HEK293 (cell line): Measurements from ENCODE around the gene HOXC10.

ENCODE experiments used
- BCL11B ChIP-seq: fragments of 450-650 bp; formaldehyde crosslinking; IDR thresholded peaks from 2 replicates; pipeline ENCODE4 v1.5.1; 2016; ENCODE audit warnings: low read depth, missing biosample characterization, missing genetic modification characterization
- EGR2 ChIP-seq: fragments of 450-650 bp; formaldehyde crosslinking; IDR thresholded peaks from 2 replicates; pipeline ENCODE4 v1.5.1; 2016; ENCODE audit warnings: low read depth, missing biosample characterization, missing genetic modification characterization
- GLIS1 ChIP-seq: fragments of 450-650 bp; formaldehyde crosslinking; IDR thresholded peaks from 2 replicates; pipeline ENCODE4 v1.5.1; 2016; ENCODE audit warnings: missing biosample characterization, missing genetic modification characterization
- PRDM4 ChIP-seq: fragments of 450-650 bp; formaldehyde crosslinking; IDR thresholded peaks from 2 replicates; pipeline ENCODE4 v1.5.1; 2017; ENCODE audit warnings: missing biosample characterization, missing genetic modification characterization
- SP2 ChIP-seq: fragments of 450-650 bp; formaldehyde crosslinking; IDR thresholded peaks from 2 replicates; pipeline ENCODE4 v1.5.1; 2016; ENCODE audit warnings: missing biosample characterization, missing genetic modification characterization
- WT1 ChIP-seq: fragments of 450-650 bp; formaldehyde crosslinking; IDR thresholded peaks from 2 replicates; pipeline ENCODE4 v1.5.1; 2016; ENCODE audit warnings: missing biosample characterization, missing genetic modification characterization
- ZBTB10 ChIP-seq: fragments of 450-650 bp; formaldehyde crosslinking; IDR thresholded peaks from 2 replicates; pipeline ENCODE4 v1.5.1; 2016; ENCODE audit warnings: missing biosample characterization, missing genetic modification characterization
- ZBTB44 ChIP-seq: fragments of 450-650 bp; IDR thresholded peaks from 2 replicates; pipeline ENCODE4 v1.5.1; 2018; ENCODE audit warnings: missing biosample characterization, mild to moderate bottlenecking, missing genetic modification characterization
- ZBTB49 ChIP-seq: fragments of 450-650 bp; formaldehyde crosslinking; IDR thresholded peaks from 2 replicates; pipeline ENCODE4 v1.5.1; 2016; ENCODE audit warnings: missing biosample characterization, missing genetic modification characterization, low read depth
- ZBTB7A ChIP-seq: fragments of 450-650 bp; formaldehyde crosslinking; IDR thresholded peaks from 2 replicates; pipeline ENCODE4 v1.5.1; 2016; ENCODE audit warnings: low read depth, missing biosample characterization, missing genetic modification characterization
- ZFP69B ChIP-seq: fragments of 450-650 bp; formaldehyde crosslinking; IDR thresholded peaks from 2 replicates; pipeline ENCODE4 v1.5.1; 2016; ENCODE audit warnings: missing biosample characterization, missing genetic modification characterization
- ZIC2 ChIP-seq: fragments of 450-650 bp; formaldehyde crosslinking; IDR thresholded peaks from 2 replicates; pipeline ENCODE4 v1.5.1; 2016; ENCODE audit warnings: missing biosample characterization, missing genetic modification characterization
- ZNF10 ChIP-seq: fragments of 450-650 bp; formaldehyde crosslinking; IDR thresholded peaks from 2 replicates; pipeline ENCODE4 v1.5.1; 2017; ENCODE audit warnings: missing biosample characterization, missing genetic modification characterization
- ZNF169 ChIP-seq: fragments of 450-650 bp; formaldehyde crosslinking; IDR thresholded peaks from 2 replicates; pipeline ENCODE4 v1.5.1; 2016; ENCODE audit warnings: missing biosample characterization, missing genetic modification characterization
- ZNF311 ChIP-seq: fragments of 450-650 bp; formaldehyde crosslinking; IDR thresholded peaks from 2 replicates; pipeline ENCODE4 v1.5.1; 2017; ENCODE audit warnings: missing biosample characterization, missing genetic modification characterization, borderline replicate concordance
- ZNF341 ChIP-seq: fragments of 450-650 bp; formaldehyde crosslinking; IDR thresholded peaks from 2 replicates; pipeline ENCODE4; 2016; ENCODE audit warnings: low read depth, missing biosample characterization, missing genetic modification characterization
- ZNF398 ChIP-seq: fragments of 450-650 bp; formaldehyde crosslinking; IDR thresholded peaks from 2 replicates; pipeline ENCODE4 v1.5.1; 2017; ENCODE audit warnings: missing biosample characterization, missing genetic modification characterization
- ZNF488 ChIP-seq: fragments of 450-650 bp; formaldehyde crosslinking; IDR thresholded peaks from 2 replicates; pipeline ENCODE4 v1.5.1; 2016; ENCODE audit warnings: missing biosample characterization, missing genetic modification characterization
- ZNF501 ChIP-seq: fragments of 450-650 bp; formaldehyde crosslinking; IDR thresholded peaks from 2 replicates; pipeline ENCODE4 v1.5.1; 2016; ENCODE audit warnings: missing biosample characterization, missing genetic modification characterization
- ZNF529 ChIP-seq: fragments of 450-650 bp; formaldehyde crosslinking; IDR thresholded peaks from 2 replicates; pipeline ENCODE4 v1.5.1; 2017; ENCODE audit warnings: missing genetic modification characterization, missing biosample characterization; ENCODE audit not compliant: insufficient replicate concordance
- ZNF530 ChIP-seq: fragments of 450-650 bp; formaldehyde crosslinking; IDR thresholded peaks from 2 replicates; pipeline ENCODE4 v1.5.1; 2016; ENCODE audit warnings: low read depth, missing biosample characterization, missing genetic modification characterization
- ZNF558 ChIP-seq: fragments of 450-650 bp; formaldehyde crosslinking; IDR thresholded peaks from 2 replicates; pipeline ENCODE4 v1.5.1; 2016; ENCODE audit warnings: missing biosample characterization, missing genetic modification characterization
- ZNF585B ChIP-seq: fragments of 450-650 bp; formaldehyde crosslinking; IDR thresholded peaks from 2 replicates; pipeline ENCODE4 v1.5.1; 2016; ENCODE audit warnings: missing biosample characterization, missing genetic modification characterization
- ZNF707 ChIP-seq: fragments of 450-650 bp; formaldehyde crosslinking; IDR thresholded peaks from 2 replicates; pipeline ENCODE4 v1.5.1; 2016; ENCODE audit warnings: missing biosample characterization, missing genetic modification characterization
- ZNF747 ChIP-seq: fragments of 450-650 bp; formaldehyde crosslinking; IDR thresholded peaks from 2 replicates; pipeline ENCODE4 v1.5.1; 2016; ENCODE audit warnings: missing biosample characterization, missing genetic modification characterization

The HOXC10 gene

GRCh38 chr12:54001283-54002187 is 16.6 kb downstream of the HOXC10 start (continued):
- TF ChIP-seq ZNF529 (no peak), ZNF341 (tag by site-specific recombination) (peak; percentile 57), ZNF398 (tag by site-specific recombination) (peak; percentile 80), ZNF747 (tag by site-specific recombination) (no peak), ZNF530 (no peak), ZFP69B (tag by site-specific recombination) (no peak), ZBTB7A (tag by site-specific recombination) (peak; percentile 81; the same call in 1 of the 2 replicates), ZNF585B (no peak), ZBTB10 (peak; percentile 35; the same call in 1 of the 2 replicates), WT1 (tag by site-specific recombination) (peak; percentile 69), SP2 (tag by site-specific recombination) (no peak), ZNF311 (no peak), ZNF707 (tag by site-specific recombination) (no peak), ZBTB44 (0 out of 2 replicates have a peak, but pooled peaks have one; percentile 8), BCL11B (tag by site-specific recombination) (peak; percentile 38; the same call in 1 of the 2 replicates), ZBTB49 (no peak), ZNF488 (tag by site-specific recombination) (no peak), PRDM4 (tag by site-specific recombination) (peak; percentile 85), ZNF10 (tag by site-specific recombination) (no peak), ZIC2 (peak; percentile 95), GLIS1 (tag by site-specific recombination) (peak; percentile 85), EGR2 (tag by site-specific recombination) (no peak), ZNF501 (tag by site-specific recombination) (no peak), ZNF558 (tag by site-specific recombination) (no peak), ZNF169 (tag by site-specific recombination) (no peak)
